Measurements from ENCODE around the gene AJAP1.

Gene AJAP1

DNA sequence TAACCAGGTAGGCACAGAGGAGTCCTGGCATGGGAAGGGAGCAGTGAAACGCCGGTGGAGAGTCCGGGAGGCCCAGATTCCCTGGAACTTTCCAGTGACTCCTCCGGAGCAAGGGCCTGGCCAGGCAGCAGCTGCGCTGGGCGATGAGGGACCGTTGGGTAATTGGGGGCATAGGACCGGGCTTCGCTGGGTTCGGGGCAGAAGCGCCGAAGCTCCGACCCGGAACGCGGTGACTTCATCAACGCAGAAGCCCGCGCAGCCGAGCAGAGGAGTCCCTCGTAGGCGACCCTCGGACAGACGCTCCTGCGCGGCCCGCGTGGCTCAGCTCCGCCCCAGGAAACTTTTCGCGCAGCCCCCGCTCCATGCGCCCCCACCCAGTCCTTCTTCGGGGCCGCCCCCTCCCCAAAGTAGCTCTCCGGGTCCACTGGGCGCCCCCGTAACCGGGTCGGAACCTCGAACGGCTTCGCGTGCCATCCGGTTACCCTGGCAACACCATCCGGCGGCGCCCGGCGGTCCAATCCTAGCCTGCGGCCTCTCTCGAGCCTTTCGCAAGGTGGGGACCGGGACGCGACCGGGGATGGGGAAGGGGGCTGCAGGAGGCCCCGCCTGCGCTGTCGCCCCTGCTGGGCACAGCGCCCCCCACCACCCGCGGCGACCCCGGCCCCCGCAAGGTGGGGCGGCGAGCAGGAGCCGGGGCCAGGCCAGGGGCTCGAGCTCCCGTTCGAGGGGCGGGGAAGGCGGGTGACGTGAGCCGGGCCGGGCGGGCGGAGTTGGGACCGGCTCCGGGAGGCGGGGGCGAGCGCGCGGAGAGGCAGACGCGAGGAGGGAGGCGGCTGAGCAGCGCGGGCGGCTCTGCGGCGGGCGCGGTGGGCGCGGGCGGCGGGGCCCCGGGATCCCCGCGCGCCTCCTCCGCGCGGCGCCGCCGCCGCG, at the start of gene AJAP1:
AJAP1 (plus strand) TSS at position 814 of the 930 bp plus-strand sequence. CDS start 817 bp downstream, outside the sequence.
- H3K36me3 ChIP-seq (ENCODE audit: control insufficient read depth, low read depth, low read length) = no peaks in the 10 kb centered on the region
- no peaks in the 10 kb centered on the region for H3K9me3 ChIP-seq (ENCODE audit: control insufficient read depth, low read depth, low read length)
- H3K4me1 ChIP-seq (ENCODE audit: control insufficient read depth, low read depth, low read length) = peaks cover 41% of the 10 kb centered on the region
- H3K4me3 ChIP-seq (ENCODE audit: low read length) = peak within 1 kb of the TSS; percentile 48
- peaks cover 61% of the 10 kb centered on the region for H3K27me3 ChIP-seq (ENCODE audit: control insufficient read depth, insufficient read depth, low read length)
- H3K27ac ChIP-seq (ENCODE audit: low read length) = no peak within 1 kb of the TSS
- no peak within 1 kb of the TSS for H3K9ac ChIP-seq (ENCODE audit: low read length)

DNA sequence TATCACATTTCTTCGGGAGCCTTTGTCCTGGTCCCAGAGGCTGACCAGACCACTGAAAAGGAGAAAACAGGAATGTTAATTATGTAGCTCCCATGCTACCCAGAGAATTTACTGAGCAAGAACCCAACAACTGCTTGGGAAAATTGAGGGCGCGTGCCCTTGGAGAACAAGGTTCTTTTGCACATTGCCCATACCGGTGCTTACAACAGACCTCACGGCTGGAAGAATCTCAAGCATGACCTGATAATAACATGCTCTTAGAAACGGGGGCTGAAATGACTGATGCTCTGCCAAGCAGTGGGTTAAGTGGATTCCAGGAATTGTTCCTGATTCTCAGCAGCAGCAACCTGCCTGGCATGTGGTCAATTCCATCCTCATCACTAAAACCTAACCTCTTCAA, 49.3 kb upstream of the AJAP1 start:
- H3K4me1 ChIP-seq (ENCODE audit: control insufficient read depth, low read depth, low read length) = no peaks in the 10 kb centered on the region
- H3K9ac ChIP-seq (ENCODE audit: low read length) = no peak overlapping the region
- no peak overlapping the region for H3K4me3 ChIP-seq (ENCODE audit: low read length)
- no peaks in the 10 kb centered on the region for H3K27me3 ChIP-seq (ENCODE audit: control insufficient read depth, insufficient read depth, low read length)
- no peaks in the 10 kb centered on the region for H3K36me3 ChIP-seq (ENCODE audit: control insufficient read depth, low read depth, low read length)
- H3K27ac ChIP-seq (ENCODE audit: low read length) = no peak overlapping the region
- H3K9me3 ChIP-seq (ENCODE audit: control insufficient read depth, low read depth, low read length) = no peaks in the 10 kb centered on the region

GRCh38 chr1:4611563-4612341, 42.7 kb upstream of the AJAP1 start:
- Histone ChIP-seq H3K27ac (ENCODE audit: low read length) (no peak overlapping the region), H3K27me3 (ENCODE audit: control insufficient read depth, insufficient read depth, low read length) (no peaks in the 10 kb centered on the region), H3K4me3 (ENCODE audit: low read length) (no peak overlapping the region), H3K9me3 (ENCODE audit: control insufficient read depth, low read depth, low read length) (no peaks in the 10 kb centered on the region), H3K4me1 (ENCODE audit: control insufficient read depth, low read depth, low read length) (no peaks in the 10 kb centered on the region), H3K36me3 (ENCODE audit: control insufficient read depth, low read depth, low read length) (no peaks in the 10 kb centered on the region), H3K9ac (ENCODE audit: low read length) (no peak overlapping the region)

DNA sequence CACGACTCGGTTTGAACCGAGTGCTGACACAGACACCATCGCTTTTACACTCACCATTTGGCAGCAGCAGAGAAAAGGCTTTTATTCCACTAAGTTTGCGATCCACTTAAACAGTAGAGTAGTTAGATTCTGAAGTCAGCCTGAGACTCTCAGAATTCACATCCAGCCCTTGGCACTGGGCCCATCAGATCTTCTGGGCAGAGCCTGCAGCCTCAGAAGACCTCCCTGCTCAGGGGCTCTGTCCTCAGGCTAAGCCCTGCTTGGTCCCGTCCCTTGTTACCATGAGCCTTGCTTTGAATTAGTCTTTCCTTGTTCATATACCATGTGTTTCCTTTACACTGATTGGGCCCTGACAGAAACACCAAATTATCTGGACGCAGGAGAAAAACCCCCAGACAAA, 41.4 kb upstream of the AJAP1 start:
- H3K4me3 ChIP-seq (ENCODE audit: low read length) = no peak overlapping the region
- H3K36me3 ChIP-seq (ENCODE audit: control insufficient read depth, low read depth, low read length) = no peaks in the 10 kb centered on the region
- H3K27ac ChIP-seq (ENCODE audit: low read length) = no peak overlapping the region
- no peaks in the 10 kb centered on the region for H3K27me3 ChIP-seq (ENCODE audit: control insufficient read depth, insufficient read depth, low read length)
- H3K4me1 ChIP-seq (ENCODE audit: control insufficient read depth, low read depth, low read length) = no peaks in the 10 kb centered on the region
- no peaks in the 10 kb centered on the region for H3K9me3 ChIP-seq (ENCODE audit: control insufficient read depth, low read depth, low read length)
- H3K9ac ChIP-seq (ENCODE audit: low read length) = no peak overlapping the region

GRCh38 chr1:4613606-4614370, 40.6 kb upstream of the AJAP1 start:
- Histone ChIP-seq H3K9ac (ENCODE audit: low read length) (no peak overlapping the region), H3K36me3 (ENCODE audit: control insufficient read depth, low read depth, low read length) (no peaks in the 10 kb centered on the region), H3K4me1 (ENCODE audit: control insufficient read depth, low read depth, low read length) (no peaks in the 10 kb centered on the region), H3K9me3 (ENCODE audit: control insufficient read depth, low read depth, low read length) (no peaks in the 10 kb centered on the region), H3K27ac (ENCODE audit: low read length) (no peak overlapping the region), H3K27me3 (ENCODE audit: control insufficient read depth, insufficient read depth, low read length) (no peaks in the 10 kb centered on the region), H3K4me3 (ENCODE audit: low read length) (no peak overlapping the region)

- no peak overlapping the region for H3K27ac ChIP-seq (ENCODE audit: low read length)
- no peaks in the 10 kb centered on the region for H3K36me3 ChIP-seq (ENCODE audit: control insufficient read depth, low read depth, low read length)
- no peaks in the 10 kb centered on the region for H3K9me3 ChIP-seq (ENCODE audit: control insufficient read depth, low read depth, low read length)
- H3K27me3 ChIP-seq (ENCODE audit: control insufficient read depth, insufficient read depth, low read length) = no peaks in the 10 kb centered on the region
- no peaks in the 10 kb centered on the region for H3K4me1 ChIP-seq (ENCODE audit: control insufficient read depth, low read depth, low read length)
- H3K9ac ChIP-seq (ENCODE audit: low read length) = no peak overlapping the region
- no peak overlapping the region for H3K4me3 ChIP-seq (ENCODE audit: low read length)
These were observed 39.9 kb upstream of the AJAP1 start for GRCh38 chr1:4614371-4615137.

DNA sequence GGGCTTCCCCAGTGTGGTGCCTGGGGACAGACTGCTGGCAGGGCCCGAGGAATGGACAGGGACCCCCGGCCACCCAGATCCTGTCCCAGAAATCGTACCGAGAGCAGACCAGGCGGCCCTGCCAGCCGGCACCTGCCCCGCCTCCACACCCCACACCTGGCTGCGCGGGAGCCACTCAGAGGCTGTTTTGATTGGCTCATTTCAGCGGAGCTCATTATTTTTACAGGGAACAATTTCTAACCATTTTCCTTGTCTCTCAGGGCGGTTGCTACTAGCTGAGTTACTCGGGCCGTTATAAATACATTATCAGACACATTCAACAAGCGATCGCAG, 39.3 kb upstream of the AJAP1 start:
- Histone ChIP-seq H3K4me1 (ENCODE audit: control insufficient read depth, low read depth, low read length) (no peaks in the 10 kb centered on the region), H3K4me3 (ENCODE audit: low read length) (no peak overlapping the region), H3K36me3 (ENCODE audit: control insufficient read depth, low read depth, low read length) (no peaks in the 10 kb centered on the region), H3K9me3 (ENCODE audit: control insufficient read depth, low read depth, low read length) (no peaks in the 10 kb centered on the region), H3K9ac (ENCODE audit: low read length) (no peak overlapping the region), H3K27me3 (ENCODE audit: control insufficient read depth, insufficient read depth, low read length) (no peaks in the 10 kb centered on the region), H3K27ac (ENCODE audit: low read length) (no peak overlapping the region)

- H3K9me3 ChIP-seq (ENCODE audit: control insufficient read depth, low read depth, low read length) = no peaks in the 10 kb centered on the region
- H3K36me3 ChIP-seq (ENCODE audit: control insufficient read depth, low read depth, low read length) = no peaks in the 10 kb centered on the region
- H3K4me3 ChIP-seq (ENCODE audit: low read length) = no peak overlapping the region
- no peak overlapping the region for H3K27ac ChIP-seq (ENCODE audit: low read length)
- no peaks in the 10 kb centered on the region for H3K27me3 ChIP-seq (ENCODE audit: control insufficient read depth, insufficient read depth, low read length)
- no peaks in the 10 kb centered on the region for H3K4me1 ChIP-seq (ENCODE audit: control insufficient read depth, low read depth, low read length)
- H3K9ac ChIP-seq (ENCODE audit: low read length) = no peak overlapping the region
These were observed 38.9 kb upstream of the AJAP1 start for GRCh38 chr1:4615501-4615900.

DNA sequence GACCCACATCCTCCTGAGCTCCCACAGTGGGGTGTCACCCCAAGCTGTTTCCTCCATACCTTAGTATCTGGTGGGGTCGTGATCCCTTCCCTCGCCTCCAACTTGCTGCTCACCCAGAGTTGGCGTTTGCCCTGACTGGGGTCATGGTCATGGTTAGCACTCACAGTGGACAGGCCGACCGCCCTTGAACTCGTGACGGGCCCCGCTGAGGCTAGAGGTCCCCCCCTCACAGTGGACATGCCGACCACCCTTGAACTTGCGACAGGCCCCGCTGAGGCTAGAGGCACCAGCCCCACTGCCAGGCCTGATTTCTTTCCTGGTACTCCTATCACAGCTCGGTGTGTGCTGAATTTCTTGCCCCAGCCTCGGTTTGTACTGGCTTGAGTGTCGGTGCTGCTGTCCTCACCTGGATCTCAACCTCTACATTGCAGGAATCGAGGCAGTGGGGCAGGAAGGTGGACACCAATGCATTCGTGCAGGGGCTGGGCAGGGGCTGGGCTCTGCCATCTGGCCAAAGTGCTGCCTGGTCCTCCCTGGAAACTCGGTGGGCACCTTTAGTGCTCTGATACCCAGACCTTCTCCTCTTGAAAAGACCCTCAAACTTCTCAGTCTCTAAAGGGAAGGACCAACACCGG, 37.5 kb upstream of the AJAP1 start:
- H3K27me3 ChIP-seq (ENCODE audit: control insufficient read depth, insufficient read depth, low read length) = no peaks in the 10 kb centered on the region
- no peaks in the 10 kb centered on the region for H3K36me3 ChIP-seq (ENCODE audit: control insufficient read depth, low read depth, low read length)
- H3K27ac ChIP-seq (ENCODE audit: low read length) = no peak overlapping the region
- H3K4me1 ChIP-seq (ENCODE audit: control insufficient read depth, low read depth, low read length) = no peaks in the 10 kb centered on the region
- no peaks in the 10 kb centered on the region for H3K9me3 ChIP-seq (ENCODE audit: control insufficient read depth, low read depth, low read length)
- H3K9ac ChIP-seq (ENCODE audit: low read length) = no peak overlapping the region
- no peak overlapping the region for H3K4me3 ChIP-seq (ENCODE audit: low read length)

- no peak overlapping the region for H3K9ac ChIP-seq (ENCODE audit: low read length)
- H3K27me3 ChIP-seq (ENCODE audit: control insufficient read depth, insufficient read depth, low read length) = no peaks in the 10 kb centered on the region
- H3K36me3 ChIP-seq (ENCODE audit: control insufficient read depth, low read depth, low read length) = no peaks in the 10 kb centered on the region
- H3K4me3 ChIP-seq (ENCODE audit: low read length) = no peak overlapping the region
- H3K27ac ChIP-seq (ENCODE audit: low read length) = no peak overlapping the region
- H3K9me3 ChIP-seq (ENCODE audit: control insufficient read depth, low read depth, low read length) = no peaks in the 10 kb centered on the region
- no peaks in the 10 kb centered on the region for H3K4me1 ChIP-seq (ENCODE audit: control insufficient read depth, low read depth, low read length)
These were observed 36.9 kb upstream of the AJAP1 start for GRCh38 chr1:4617506-4617905.

All from iPS-18a (cell line).